ENCODE data around the gene CCDC88C.

Gene CCDC88C

DNA sequence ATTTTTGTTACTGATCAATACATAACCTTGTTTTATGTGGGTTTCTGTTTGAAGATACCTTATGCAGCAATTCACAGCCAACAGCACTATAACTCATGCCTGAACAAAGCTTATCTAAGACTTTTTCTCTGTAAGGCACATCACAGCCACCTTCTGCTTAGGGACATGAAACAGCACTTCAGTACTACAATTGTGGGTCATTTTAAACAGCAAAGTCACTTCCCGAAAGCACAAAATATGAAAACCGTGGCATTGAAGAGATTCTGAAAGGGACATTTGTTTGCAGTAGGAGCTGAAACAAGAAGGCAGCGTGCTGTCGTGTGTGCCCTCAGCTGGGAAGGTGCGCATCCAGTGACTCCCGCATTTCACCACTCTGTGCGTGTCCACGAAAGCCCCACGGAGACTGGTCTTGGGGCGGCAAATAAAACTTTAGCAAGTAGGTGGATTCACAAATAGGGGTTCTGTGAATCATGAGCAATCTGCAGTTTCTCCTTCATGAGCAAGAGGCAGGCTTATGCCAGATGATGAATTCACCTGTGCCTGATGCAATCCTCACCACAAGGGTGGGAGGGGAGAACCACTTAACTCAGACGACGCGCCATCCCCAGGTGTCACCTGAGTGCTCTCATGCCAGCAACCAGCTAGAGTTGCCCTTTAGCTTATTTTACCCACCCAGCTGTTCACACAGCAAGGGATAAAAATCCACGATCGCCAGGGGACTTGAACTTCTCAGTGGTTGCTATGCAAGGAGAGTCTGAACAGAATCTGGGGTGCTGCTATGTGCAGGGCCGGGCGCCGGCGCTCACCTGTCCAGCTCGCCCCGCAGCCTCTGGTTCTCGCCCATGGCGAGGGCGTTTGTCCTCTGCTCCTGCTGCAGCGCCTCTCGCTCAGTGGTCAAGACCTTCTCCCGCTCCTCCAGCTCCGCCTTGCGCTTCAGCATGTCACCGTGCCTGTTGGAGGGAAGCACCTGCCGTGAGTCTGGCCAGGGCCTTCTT is 118.2 kb downstream of the CCDC88C start:
- in situ Hi-C loops (cut with MboI; ENCODE audit: low sequenced_read_pairs) = no loop called here

DNA sequence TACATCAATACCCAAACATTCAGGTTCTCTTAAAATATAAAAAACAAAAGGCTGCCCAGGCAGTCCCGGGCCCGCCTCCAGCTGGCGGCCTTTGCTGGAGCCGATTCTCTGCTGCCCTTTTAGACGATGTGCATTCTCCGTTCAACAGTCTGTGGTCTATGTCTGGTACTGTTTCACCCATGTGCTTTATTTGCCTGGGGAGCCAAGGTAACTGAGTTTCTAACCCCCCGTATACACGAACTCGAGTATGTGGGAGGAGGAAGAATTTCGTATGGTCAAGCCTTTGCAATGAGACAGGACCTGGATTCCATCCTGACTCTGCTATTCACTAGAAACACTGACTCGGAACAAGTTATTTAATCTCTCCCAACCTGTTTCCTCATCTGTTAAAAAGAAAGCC is 119.0 kb downstream of the CCDC88C start:
- in situ Hi-C loops (cut with MboI; ENCODE audit: low sequenced_read_pairs) = no loop called here

- in situ Hi-C loops (cut with MboI; ENCODE audit: low sequenced_read_pairs) = no loop called here
Observed at GRCh38 chr14:91297081-91297711, 120.4 kb downstream of the CCDC88C start.

GRCh38 chr14:91295851-91296796 is 121.5 kb downstream of the CCDC88C start:
- in situ Hi-C loops (cut with MboI; ENCODE audit: low sequenced_read_pairs) = no loop called here

GRCh38 chr14:91295276-91295845 is 122.3 kb downstream of the CCDC88C start:
- in situ Hi-C loops (cut with MboI; ENCODE audit: low sequenced_read_pairs) = no loop called here

GRCh38 chr14:91294153-91294552 is 123.5 kb downstream of the CCDC88C start:
- in situ Hi-C loops (cut with MboI; ENCODE audit: low sequenced_read_pairs) = no loop called here

GRCh38 chr14:91293281-91293680 is 124.3 kb downstream of the CCDC88C start:
- in situ Hi-C loops (cut with MboI; ENCODE audit: low sequenced_read_pairs) = no loop called here

DNA sequence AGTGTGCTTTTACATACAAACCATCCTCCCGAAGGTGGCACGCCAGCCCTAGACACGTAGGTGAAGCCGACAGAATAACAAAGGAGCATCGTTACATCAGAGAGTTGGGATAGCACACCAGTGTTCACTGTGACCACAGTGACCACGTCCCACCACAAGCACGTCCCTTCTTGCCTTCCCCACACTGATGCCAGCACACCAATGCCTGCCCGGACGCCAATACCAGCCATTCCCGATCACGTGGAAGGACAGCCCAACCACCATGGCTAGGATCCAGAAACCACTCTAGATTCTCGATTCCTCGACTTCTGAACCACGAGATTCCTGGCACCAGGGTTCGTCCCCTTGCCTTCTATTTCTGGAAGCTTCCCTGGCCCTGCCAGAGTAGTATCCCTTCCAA is 125.1 kb downstream of the CCDC88C start:
- in situ Hi-C loops (cut with MboI; ENCODE audit: low sequenced_read_pairs) = no loop called here

- in situ Hi-C loops (cut with MboI; ENCODE audit: low sequenced_read_pairs) = no loop called here
Observed at GRCh38 chr14:91291786-91292405, 125.7 kb downstream of the CCDC88C start.

- in situ Hi-C loops (cut with MboI; ENCODE audit: low sequenced_read_pairs) = no loop called here
Observed at GRCh38 chr14:91290986-91291385, 126.6 kb downstream of the CCDC88C start.

- in situ Hi-C loops (cut with MboI; ENCODE audit: low sequenced_read_pairs) = loop anchor here (10.0 kb wide), 2 partner anchors 105 to 385 kb away; no protein-coding TSS in a partner anchor
Observed at GRCh38 chr14:91289464-91289863, 128.2 kb downstream of the CCDC88C start.

DNA sequence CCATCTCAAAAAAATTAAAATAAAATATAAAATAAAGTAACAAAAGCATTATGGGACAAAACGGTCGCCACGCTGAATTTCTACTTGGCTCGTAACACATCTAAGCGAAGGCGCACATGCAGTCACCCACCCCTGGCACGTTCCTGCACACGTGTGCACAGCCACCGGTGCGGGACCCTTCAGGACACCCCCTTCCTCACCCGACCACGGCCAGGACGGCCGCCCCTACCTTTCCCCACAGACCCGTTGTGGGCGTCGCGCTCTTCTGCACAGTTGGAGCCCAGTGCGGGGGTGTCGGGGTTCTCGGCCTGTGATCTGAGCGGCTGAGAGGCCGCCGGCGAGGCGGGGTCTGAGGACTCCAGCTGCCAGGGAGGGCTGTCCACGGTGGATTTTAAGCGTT is 128.7 kb downstream of the CCDC88C start:
- in situ Hi-C loops (cut with MboI; ENCODE audit: low sequenced_read_pairs) = loop anchor here (10.0 kb wide), 2 partner anchors 104 to 384 kb away; no protein-coding TSS in a partner anchor

DNA sequence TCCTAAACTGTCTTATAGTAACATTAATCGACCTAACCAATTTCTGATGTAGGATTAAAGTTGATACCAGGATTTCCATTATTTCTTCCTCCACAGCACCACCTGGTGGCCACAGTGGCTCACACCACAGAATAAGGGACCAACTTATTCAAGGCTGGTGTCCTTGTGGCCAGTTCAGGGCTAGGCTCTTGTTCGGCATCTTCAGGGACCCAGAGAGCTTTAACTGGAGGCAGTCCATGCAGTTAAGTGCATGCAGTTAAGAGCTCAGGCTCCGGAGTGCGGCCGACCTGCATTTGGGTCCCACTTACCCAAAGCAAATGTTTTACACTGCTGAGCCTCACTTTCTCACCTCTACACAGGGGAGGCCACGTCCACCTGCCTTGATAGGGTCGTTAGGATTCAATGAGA is 131.1 kb downstream of the CCDC88C start:
- in situ Hi-C loops (cut with MboI; ENCODE audit: low sequenced_read_pairs) = loop anchor here (10.0 kb wide), 2 partner anchors 102 to 382 kb away; no protein-coding TSS in a partner anchor

DNA sequence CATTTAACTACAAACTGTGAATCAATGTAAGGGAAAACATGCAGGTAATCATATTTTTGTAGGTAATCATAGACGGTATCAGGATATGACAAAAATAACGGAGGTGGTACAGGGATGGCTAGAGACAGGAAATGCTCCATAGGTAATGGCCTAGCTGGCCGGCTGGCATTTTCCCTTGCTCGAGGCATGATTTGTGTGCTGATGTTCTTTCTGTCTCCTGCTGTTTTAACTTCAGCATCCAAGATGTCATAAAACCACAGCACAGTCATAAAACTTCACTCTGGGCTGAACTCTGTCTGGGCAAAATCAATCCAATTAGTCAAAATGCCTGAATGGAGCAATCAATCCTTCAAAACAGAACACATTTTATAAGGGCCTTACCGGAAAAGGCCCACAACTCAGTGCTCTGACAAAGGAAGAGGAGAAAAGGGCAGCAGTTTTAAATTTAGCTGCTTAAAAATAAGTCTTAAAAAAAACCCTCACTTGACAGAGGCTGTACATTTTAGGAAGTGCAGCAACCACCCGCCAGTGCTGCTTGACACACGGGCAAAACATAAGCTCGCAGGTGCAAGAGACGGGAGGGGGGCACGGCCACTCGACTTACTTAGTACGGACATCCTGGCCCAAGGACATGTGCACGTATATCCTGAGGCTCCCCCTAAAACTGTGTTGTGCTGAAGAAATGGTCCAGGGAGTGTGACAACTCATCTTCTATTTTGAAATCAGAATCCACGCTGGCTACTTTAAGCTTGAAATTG is 132.7 kb downstream of the CCDC88C start:
- in situ Hi-C loops (cut with MboI; ENCODE audit: low sequenced_read_pairs) = loop anchor here (10.0 kb wide), 2 partner anchors 100 to 380 kb away; no protein-coding TSS in a partner anchor

- in situ Hi-C loops (cut with MboI; ENCODE audit: low sequenced_read_pairs) = loop anchor here (10.0 kb wide), 2 partner anchors 99 to 379 kb away; no protein-coding TSS in a partner anchor
Observed at GRCh38 chr14:91284146-91284790, 133.4 kb downstream of the CCDC88C start.

DNA sequence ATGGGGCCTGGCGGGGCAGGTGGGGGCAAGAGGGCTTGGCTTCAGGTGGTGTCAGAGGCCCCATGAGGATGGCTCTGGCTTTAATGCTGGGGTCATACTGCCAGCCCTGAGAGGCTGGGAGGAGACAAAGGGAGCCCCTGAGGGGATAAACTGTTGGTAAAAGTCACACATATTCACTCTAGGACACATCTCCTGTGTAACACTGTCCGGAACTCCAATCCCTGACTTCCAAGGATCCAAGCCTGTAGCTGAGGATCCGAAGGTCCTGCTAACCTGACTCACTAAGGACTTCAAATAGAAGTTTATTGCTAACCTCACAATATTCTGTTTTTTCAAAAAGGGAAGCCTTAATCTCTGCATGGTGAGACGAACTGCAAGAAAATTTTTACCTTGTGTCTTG is 134.0 kb downstream of the CCDC88C start:
- in situ Hi-C loops (cut with MboI; ENCODE audit: low sequenced_read_pairs) = loop anchor here (10.0 kb wide), 2 partner anchors 99 to 379 kb away; no protein-coding TSS in a partner anchor

GRCh38 chr14:91282954-91283645 is 134.5 kb downstream of the CCDC88C start:
- in situ Hi-C loops (cut with MboI; ENCODE audit: low sequenced_read_pairs) = loop anchor here (10.0 kb wide), 2 partner anchors 98 to 378 kb away; no protein-coding TSS in a partner anchor

DNA sequence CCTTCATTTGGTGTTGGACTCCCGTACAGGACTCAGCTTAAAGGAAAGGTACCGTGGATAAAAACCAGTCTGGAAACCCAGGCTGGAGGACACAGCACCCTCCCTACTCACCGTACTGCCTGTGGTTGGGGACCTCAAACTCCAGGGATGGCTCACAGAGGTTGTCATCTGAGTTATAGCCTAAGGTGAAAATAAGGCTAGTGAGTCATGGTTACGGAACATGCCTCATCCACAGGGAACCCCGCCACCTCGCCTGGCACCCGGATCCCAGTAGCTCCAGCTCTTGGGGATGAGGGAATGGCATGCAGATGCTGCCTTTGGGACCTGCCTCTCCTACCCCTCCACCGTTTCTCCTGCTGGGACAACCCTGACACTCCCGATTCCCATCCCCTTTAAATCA is 136.3 kb downstream of the CCDC88C start:
- in situ Hi-C loops (cut with MboI; ENCODE audit: low sequenced_read_pairs) = loop anchor here (10.0 kb wide), 2 partner anchors 97 to 377 kb away; no protein-coding TSS in a partner anchor
